Measurements from ENCODE around the gene LRP1B. TPM values are rescaled to one million over a fixed set of nuclear protein-coding genes. Genes with fewer than 3 reads are reported as not detected.
"Not testable (repeated sequence)": the region's sequence is repeated elsewhere in the genome, so short reads cannot be mapped to it uniquely, and the experiment has no call there.

LRP1B gene
- polyA plus RNA-seq, 3 donors, result 0.77 to 1.1 (median 1.1) TPM

DNA sequence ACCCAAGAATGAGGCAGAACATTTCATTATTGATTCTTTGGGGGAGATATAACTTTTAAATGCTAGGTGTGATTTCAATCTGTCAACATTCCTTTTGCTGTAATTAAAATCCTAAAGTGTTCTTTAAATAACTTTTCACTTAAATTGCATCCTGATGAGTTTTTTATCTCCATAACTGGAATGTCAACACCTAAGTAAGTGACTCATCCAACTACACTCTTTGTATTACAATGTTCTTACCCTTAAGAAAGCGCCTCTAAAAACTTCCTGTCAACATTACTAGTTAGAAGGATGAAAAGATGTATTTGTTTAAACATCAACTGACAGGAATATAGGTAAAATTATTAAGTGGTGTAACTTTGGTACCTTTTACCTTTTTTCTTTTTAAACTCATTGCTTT is 1657.0 kb downstream of the LRP1B start:
- DNase-seq (ENCODE audit: extremely low read depth in 1 of 11, low read depth in 9 of 11, low spot score in 4 of 11), result no peak

DNA sequence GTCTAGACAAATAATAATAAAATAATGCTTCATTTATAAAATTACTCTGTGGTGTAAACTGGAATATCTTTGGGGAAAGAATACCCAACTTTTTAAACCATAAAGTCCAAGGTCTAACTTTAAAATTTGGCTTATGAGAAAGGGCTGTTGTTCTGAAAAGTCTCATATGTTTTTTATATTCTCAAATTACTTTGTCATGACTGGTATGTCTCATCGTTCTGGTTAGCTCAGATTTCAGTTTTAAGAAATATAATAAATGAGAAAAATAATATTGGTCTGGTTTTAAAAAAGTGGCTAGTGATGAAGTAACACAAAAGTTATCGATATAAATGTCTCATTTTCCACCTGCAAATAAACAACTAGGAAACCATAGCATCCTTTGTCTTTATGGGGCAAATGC is 1658.1 kb downstream of the LRP1B start:
- no peak for DNase-seq (ENCODE audit: extremely low read depth in 1 of 11, low read depth in 9 of 11, low spot score in 4 of 11)

DNA sequence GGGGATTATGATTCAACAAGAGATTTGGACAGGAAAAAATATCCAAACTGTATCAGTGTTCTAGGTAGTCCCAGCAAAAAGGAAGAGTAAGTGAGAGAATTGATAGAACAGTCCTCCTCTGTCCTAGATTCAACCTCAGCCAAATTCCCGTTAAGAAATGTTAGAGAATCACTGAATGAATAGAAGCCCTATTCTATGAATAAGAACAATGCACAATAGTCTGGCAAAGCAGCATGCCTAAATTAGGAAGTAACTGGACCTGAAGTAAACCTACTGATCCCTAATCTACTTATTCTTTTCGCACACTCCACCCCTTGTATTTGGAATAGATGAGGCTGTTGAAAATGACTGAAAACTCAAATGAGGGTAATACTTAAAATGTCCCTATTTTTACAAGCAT is 1665.5 kb downstream of the LRP1B start:
- DNase-seq (ENCODE audit: extremely low read depth in 1 of 11, low read depth in 9 of 11, low spot score in 4 of 11), result no peak

DNA sequence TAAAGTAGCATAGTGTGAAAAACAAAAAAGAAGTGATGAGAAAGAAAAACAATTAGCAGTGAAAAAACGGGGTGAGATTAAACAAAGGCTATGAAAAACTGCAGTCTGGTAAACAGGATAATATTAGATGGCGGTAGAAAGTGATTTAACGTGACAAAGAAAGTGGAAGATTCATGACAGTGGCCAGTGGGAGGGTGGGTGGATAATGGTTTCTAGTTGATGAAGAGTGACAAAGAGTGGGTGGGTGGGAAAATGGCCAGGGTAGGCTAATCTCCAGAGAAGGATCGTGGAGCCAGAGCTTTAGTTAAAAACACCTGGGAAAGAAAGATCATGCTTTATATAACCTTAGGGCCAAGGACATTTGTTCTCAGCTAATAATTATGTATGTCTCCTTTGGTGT is 1667.8 kb downstream of the LRP1B start:
- DNase-seq (ENCODE audit: extremely low read depth in 1 of 11, low read depth in 9 of 11, low spot score in 4 of 11), result no peak

DNA sequence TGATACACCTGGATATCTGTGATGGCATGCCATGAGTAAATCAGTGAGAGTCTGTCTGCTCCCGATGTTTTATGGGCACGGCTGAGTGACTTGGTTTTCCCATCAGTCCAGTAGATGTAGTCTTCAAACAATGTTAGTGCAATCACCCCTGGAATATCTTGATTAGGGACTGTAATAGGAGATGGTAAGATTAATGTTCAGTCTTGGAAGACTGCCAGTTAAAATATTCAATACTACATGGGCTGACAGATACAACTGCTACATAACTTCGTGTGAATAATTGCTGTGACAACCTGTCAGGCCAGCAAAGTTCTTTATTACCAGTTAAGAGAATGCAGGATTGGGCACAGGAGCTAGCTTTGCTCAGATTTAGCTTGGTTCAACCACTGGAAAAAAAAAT is 1673.3 kb downstream of the LRP1B start:
- DNase-seq (ENCODE audit: extremely low read depth in 1 of 11, low read depth in 9 of 11, low spot score in 4 of 11), result peak in 9 of 11 donors; percentile 12 to 43 (median 20)

DNA sequence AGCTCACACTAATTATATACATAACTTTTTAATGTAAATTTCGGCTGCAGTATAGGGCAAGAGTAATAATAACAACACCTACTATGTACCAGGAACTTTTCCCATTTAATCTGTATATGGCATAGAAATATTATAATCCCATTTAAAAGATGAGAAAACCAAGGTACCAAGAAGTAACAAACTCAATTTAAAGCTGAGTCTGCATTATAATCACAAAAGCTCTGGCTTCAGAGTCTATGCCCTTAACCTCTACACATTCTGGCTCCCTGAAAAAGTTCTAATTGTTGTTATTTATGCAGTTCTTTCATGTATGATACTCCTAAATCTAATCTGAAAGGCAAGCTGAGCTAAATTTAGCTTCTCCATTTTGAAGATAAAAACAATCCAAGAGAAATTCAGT is 1675.5 kb downstream of the LRP1B start:
- DNase-seq (ENCODE audit: extremely low read depth in 1 of 11, low read depth in 9 of 11, low spot score in 4 of 11), result no peak

DNA sequence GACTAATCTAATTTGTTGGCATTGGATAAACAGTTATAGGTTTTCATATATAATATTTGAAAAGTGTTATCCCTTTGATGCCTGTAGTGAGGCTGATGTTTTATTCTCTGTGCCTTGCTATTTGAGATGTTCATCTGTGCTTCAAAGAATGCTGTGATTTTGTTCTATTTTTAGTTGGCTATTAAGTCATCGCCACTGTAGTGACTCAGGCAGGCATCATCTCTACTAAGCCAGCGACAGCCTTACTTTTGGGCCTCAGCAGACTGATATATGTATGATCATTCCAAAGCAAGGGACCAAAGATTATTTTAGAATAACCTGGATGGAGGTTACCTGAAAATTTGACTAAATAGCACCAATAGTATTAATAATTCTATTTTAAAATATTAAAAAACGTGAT is 1676.1 kb downstream of the LRP1B start:
- no peak for DNase-seq (ENCODE audit: extremely low read depth in 1 of 11, low read depth in 9 of 11, low spot score in 4 of 11)

DNA sequence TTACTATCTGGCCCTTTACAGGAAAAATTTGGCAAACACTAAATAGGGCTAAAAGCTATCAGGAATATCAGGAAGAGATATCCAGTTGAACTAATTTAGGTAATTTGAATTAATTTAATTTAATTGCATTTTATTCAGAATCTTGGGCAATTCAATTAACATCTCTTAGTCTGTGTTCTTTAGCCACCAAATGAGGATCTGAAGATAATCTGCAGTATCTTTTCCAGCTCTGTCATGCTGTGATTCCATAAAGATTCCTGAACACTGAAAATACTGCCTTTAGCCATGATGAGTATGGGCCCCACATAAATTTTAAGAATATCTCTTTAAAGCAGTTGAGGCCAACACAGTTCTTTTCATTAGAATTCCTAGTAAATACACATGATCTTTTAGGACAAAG is 1679.5 kb downstream of the LRP1B start:
- no peak for DNase-seq (ENCODE audit: extremely low read depth in 1 of 11, low read depth in 9 of 11, low spot score in 4 of 11)

DNA sequence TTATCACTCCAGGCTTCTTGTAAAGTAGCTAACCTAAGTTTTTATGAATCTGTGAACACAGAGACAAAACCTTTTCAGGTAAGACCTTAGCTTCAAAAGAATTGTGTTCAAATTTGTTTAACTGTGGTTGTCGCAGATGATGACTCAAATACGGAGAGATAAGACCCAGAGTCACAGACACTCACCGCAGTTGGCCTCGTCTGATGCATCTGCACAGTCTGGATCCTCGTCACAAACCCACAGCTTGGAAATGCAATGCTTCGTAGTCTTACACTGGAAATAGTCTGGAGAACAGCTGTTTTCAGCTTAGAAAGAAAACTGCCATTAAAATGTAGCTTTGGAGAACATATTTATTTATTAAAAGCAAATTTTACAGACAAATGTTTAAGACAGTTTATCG is 1688.5 kb downstream of the LRP1B start:
- no peak for DNase-seq (ENCODE audit: extremely low read depth in 1 of 11, low read depth in 9 of 11, low spot score in 4 of 11)

DNA sequence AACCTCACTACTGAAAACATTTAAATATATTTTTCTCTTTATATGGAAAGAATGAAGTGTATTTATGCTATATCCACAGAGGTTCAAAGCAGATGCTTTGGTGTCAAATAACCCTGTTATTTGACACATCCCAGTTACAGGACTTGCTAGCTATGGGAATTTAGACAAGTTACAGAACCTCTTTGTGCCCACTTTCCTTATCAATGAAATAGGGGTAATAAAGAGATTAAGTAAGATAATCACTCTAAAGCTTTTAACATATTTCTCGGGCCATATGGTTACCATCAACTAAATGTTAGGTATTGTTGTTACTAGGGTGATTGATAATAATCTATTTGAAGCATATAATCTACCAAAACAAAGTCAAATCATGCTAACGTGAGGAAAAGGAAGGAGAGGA is 1690.0 kb downstream of the LRP1B start:
- DNase-seq (ENCODE audit: extremely low read depth in 1 of 11, low read depth in 9 of 11, low spot score in 4 of 11), result no peak

DNA sequence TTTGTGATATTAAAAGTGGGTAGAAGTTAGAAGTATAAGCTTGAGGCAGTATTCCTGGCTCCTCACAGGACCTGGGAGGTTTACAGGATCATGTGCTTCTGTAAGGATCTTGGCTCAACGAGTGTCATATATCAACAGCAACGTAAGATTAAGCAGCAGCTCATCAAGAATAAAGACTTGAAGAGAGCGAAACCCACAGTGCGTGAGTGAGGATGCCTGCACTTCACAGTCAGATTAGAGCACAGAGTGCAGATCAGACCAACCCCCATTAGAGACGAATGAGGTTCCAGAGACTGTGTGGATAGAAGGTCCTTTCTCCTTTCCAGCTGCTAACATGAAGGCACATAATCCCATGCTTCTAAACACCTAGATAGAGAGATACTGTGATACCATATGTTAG is 1693.9 kb downstream of the LRP1B start:
- no peak for DNase-seq (ENCODE audit: extremely low read depth in 1 of 11, low read depth in 9 of 11, low spot score in 4 of 11)

DNA sequence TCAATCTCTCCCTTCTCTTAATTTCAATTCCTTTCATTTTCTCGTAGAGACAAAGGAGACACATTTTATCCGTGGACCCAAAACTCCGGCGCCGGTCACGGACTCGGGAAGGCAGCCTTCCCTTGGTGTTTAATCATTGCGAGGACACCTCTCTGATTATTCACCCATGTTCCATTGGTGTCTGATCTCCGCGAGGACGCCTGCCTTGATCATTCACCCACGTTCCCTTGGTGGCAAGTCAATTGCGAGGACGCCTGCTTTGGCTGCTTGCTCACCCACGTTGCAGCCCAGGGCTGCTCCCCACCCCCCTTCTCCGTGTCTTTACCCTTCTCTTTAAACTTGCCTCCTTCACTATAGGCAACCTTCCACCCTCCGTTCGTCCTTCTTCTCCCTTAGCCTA is 1703.8 kb downstream of the LRP1B start:
- DNase-seq (ENCODE audit: extremely low read depth in 1 of 11, low read depth in 9 of 11, low spot score in 4 of 11), result not testable (repeated sequence)

DNA sequence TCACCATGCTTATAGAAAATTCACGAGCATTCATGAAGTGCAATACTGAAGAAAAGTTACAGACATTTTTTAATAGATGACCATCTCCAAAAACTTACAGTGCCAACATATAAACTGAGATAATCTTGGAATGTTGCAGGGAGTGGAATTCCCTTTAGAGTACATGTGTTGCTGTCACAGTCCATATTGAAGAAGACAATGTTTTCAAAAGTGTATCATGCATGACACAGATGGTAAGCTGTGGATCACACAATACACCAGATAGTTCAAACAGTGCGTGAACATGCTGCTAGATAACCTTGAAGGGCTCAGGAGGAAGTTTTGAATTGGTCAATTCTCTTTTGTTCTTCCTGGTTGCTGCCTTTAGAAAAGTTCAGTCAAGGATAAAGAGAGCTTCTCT is 1706.3 kb downstream of the LRP1B start:
- DNase-seq (ENCODE audit: extremely low read depth in 1 of 11, low read depth in 9 of 11, low spot score in 4 of 11), result no peak

DNA sequence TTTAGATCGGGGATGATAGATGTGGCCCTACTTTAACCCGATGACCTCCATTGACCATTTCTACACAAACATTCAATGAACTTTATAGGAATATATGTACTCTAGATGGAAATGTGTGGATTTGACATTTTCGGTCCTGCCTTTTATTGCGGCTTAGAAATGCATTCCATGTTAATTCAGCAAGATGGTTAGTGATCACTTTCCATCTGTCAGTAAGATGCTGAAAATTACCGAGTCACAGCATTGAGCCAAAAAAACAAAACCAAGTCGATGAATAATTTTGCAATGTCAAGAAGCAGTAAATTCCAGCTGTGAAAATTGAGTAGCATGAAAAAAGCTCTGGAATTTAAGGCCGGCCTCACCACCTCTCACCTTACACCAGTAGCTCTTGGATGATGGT is 1708.1 kb downstream of the LRP1B start:
- no peak for DNase-seq (ENCODE audit: extremely low read depth in 1 of 11, low read depth in 9 of 11, low spot score in 4 of 11)

DNA sequence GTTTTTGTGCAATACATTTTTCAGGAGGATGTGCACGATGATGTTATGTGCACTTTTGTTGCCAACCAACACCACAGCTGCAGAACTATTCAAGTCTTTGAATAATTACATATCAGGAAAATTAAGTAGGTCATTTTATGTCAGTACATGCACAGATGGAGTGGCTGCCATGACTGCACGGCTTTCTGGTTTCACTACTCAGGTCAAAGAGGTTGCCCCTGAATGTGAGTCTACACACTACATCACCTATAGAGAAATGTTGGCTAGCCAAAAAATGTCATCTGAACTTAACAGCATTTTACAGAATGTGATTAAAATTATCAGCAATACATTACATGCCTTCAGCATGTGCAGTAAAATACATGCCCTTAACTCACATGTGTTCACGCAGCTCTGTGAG is 1713.3 kb downstream of the LRP1B start:
- no peak for DNase-seq (ENCODE audit: extremely low read depth in 1 of 11, low read depth in 9 of 11, low spot score in 4 of 11)

DNA sequence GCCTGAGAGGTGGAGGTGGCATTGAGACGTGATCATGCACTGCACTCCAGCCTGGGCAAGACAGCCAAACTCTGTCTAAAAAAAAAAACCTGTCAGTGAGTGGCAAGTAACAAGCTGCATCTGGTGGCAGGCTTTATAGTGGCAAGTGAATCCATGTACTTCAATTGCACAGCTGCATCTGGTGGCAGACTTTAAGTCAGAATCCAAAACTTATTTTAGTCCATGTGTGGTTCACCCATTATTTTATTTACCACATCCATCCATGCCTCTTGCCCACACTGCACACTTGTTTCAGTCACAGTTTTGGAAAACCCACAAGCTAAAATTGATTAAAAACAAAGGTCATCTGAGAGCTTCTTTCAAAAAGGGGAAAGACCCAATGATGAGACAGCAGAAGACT is 1714.2 kb downstream of the LRP1B start:
- no peak for DNase-seq (ENCODE audit: extremely low read depth in 1 of 11, low read depth in 9 of 11, low spot score in 4 of 11)

DNA sequence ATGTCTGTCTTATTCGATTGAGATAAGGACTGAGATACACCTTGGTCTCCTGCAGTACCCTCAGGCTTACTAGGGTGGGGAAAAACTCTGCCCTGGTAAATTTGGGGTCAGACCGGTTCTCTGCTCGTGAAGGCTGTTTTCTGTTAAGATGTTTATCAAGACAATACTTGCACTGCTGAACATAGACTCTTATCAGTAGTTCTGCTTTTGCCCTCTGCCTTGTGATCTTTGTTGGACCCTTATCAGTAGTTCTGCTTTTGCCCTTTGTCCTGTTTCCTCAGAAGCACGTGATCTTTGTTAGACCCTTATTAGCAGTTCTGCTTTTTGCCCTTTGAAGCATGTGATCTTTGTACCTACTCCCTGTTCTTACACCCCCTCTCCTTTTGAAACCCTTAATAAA is 1715.8 kb downstream of the LRP1B start:
- not testable (repeated sequence) for DNase-seq (ENCODE audit: extremely low read depth in 1 of 11, low read depth in 9 of 11, low spot score in 4 of 11)

DNA sequence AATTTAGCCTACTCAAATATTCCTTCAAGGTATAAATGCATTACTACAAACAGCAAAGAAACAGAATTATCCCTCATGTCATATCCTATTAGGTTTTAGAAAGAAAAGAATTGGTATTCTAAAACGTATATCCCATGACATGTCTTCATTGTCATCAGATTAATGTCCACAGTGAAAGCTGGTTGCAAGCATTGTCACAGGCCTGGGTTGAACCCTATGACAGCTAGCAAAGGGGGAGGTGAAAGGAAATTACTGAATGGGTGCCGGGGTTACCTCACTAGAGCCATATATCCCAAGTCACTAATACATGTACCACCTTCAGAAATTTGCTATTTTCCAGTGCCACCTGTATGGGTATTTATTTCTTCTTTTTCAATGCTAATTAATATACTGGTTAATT is 1720.1 kb downstream of the LRP1B start:
- DNase-seq (ENCODE audit: extremely low read depth in 1 of 11, low read depth in 9 of 11, low spot score in 4 of 11), result no peak

DNA sequence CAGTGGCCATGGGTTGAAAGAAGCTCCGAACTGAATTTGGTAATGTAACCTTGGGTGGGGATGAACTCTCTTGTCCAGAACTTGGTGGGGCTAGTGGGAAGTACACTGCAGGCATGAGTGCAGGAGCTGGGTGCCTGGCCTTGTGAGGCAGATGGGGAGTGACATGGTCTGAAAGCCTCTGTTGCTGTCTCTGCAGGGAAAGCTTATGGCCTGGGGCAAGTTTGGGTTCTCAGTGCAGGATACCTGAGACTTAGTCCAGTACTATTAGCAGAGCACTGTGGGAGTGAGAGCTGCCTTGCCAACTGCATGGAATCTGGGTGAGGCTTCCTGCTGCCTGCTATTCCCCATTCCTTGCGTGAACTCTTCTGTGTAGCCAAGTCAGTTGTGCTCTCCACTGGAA is 1729.8 kb downstream of the LRP1B start:
- no peak for DNase-seq (ENCODE audit: extremely low read depth in 1 of 11, low read depth in 9 of 11, low spot score in 4 of 11)

DNA sequence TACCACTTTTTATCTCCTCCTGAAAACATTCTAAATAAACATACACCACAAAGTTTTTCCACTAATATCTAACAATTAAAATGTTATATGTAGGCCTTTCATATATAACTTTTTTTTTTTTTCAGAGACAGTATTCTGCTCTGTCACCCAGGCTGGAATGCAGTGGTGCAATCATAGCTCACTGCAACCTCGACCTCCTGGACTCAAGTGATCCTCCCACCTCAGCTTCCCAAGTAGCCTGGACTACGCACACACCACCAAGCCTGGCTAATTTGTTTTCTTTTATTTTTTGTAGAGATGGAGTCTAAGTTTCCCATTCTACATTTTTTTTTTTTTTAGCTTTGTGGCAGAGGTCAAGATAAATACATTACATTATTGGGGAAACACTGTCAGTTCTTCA is 1738.0 kb downstream of the LRP1B start:
- DNase-seq (ENCODE audit: extremely low read depth in 1 of 11, low read depth in 9 of 11, low spot score in 4 of 11), result no peak

DNA sequence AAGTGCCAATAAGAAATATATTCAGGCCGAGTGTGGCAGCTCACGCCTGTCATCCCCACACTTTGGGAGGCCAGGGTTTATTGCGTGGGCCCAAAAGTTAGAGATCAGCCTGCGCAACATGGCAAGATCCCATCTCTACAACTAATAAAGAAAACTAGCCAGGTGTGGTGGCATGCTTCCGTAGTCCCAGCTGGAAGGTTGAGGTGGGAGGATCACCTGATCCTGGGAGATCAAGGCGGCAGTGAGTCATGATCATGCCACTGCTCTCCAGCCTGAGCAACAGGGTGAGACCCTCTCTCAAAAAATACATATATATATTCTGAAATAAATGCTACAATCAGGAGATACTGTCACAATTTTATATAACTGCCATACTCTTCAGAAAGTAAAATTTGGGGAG is 1745.9 kb downstream of the LRP1B start:
- DNase-seq (ENCODE audit: extremely low read depth in 1 of 11, low read depth in 9 of 11, low spot score in 4 of 11), result no peak

DNA sequence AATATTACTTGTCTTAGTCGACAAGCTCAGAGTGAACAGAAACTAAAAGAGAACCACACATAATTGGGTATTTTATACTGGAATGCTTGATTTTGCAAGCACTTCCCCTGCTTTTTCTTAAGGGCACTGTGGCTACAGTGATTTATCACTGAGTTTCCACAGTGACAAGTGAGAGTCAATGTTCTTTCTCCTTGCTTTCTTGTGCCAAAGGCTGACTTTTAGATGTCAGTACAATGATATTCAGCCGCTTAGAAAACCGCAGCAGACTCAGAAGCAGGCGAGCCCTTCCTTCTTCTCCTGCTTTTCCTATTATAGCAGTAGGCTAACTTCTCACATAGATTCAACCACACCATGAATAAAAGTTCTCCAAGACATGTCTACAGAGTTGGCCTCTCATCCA is 1747.0 kb downstream of the LRP1B start:
- DNase-seq (ENCODE audit: extremely low read depth in 1 of 11, low read depth in 9 of 11, low spot score in 4 of 11), result no peak
